Stimulated activated CD4-positive, alpha-beta T cell treated with anti-CD3 and anti-CD28 coated beads, TNF-alpha, amount 100 ng/mL, for 4 hours (primary cell): ENCODE data around the gene CARS2.
"Not testable (repeated sequence)": the region's sequence is repeated elsewhere in the genome, so short reads cannot be mapped to it uniquely, and the experiment has no call there.

ENCODE experiments used
- DNase-seq, 3 experiments: peaks; one replicate each; pipeline ENCODE4 v3.0.0-alpha.2; 2020; ENCODE audit warnings: low read depth in 3 of 3

Gene CARS2

DNA sequence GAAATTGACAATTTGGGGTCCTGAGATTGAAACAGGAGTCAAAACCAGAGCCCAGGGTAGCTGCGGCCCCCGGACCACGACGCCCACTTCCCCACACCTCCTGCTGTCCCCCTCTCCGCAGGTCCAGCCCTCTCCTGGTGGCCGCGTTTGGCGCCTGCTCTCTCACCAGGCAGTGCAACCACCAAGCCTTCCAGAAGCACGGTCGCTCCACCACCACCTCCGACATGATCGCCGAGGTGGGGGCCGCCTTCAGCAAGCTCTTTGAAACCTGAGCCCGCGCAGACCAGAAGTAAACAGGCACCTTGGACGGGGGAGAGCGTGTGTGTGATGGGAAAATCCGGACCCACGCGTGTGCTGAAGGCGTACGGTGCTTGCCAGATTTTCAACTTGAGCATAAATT lies 67.7 kb downstream of the CARS2 start:
- DNase-seq, result no peak

GRCh38 chr13:110637747-110638146 lies 68.2 kb downstream of the CARS2 start:
- DNase-seq, result no peak

DNA sequence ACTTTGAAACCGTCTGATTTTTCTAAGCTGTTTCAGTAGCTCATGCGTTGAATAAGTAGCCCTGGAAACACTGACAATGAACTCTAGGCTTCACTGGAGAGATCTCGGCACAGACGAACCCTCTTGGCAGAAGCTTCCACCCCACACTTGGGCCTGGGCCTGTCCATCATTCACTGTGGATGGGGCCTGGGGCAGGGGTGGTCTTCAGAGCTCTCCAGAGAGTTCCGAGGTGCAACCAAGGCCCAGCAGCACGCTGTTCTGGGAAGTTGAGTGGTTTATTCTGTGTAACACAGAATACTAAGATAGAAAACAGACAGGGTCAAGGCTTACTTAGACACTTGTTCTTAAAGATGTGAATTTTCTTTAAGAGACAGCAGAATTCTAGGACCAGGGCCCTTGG lies 68.6 kb downstream of the CARS2 start:
- DNase-seq, result no peak

DNA sequence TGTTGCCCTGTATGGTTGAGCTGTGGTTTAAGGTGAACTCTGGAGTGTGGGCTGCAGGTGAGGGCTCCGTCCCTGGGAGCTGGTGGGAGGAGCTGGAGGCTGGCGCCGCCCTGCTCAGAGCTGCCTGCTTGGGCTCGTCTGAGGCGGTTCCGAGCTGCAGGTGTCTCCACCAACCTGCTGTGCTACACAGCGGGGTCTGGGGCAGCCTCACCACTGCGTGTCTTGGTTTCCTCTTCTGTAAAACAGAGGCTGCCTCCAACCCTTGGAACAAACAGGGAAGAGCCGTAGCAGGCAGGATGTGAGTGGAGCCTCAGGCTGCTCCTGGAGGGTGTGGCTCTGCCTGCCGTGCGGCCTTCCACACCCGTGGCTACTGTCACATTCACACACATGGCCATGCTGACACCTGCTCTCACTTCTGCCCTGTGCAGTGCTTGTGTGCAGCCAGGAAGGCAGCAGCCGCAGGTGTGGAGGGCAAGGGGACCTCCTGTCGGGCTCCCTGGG lies 69.2 kb downstream of the CARS2 start:
- no peak for DNase-seq

- no peak for DNase-seq
Measured at GRCh38 chr13:110636053-110636475, 69.9 kb downstream of the CARS2 start.

DNA sequence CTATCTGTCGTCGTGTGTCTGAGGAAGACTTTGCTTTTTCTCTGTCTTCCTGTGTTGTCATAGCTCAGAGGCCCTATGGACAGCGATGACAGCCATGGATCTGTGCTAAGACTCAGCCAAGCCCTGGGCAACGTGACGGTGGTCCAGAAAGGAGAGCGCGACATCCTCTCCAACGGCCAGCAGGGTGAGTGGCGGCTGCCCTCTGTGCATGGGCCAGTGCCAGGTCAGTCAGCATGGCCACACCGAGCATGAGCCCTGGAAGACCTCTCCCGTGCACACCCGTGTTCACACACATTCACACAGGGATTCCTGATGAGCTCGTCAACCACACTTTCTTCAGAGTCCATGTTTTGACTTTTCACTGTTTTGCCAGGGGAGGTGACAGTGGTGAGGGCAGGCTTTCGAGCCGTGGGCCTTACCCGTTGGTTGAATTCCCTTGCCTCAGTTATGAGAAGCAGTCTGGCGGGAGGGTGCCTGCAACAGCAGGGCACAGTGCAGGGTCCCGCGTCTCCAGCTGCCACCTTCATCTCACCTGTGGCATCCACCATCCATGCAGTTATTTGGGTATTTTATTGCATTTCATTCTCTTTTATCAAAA lies 70.4 kb downstream of the CARS2 start:
- DNase-seq, result no peak

DNA sequence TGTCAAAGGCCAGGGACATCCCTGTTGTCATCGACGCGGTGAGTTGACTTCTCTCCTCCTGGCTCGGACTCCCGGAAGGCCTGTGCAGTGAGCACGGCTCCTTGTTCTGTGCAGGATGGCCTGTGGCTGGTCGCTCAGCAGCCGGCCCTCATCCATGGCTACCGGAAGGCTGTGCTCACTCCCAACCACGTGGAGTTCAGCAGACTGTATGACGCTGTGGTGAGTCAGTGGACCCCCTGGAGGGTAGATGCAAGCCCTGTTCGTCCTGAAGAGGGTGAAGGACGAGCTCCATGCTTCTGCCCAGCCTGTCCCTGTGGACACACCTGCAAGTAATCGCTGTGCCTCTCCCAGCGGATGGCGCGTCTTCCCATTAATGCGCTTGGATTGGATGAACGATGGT lies 71.4 kb downstream of the CARS2 start:
- DNase-seq, result no peak

- DNase-seq, result no peak
Measured at GRCh38 chr13:110633776-110634175, 72.1 kb downstream of the CARS2 start.

DNA sequence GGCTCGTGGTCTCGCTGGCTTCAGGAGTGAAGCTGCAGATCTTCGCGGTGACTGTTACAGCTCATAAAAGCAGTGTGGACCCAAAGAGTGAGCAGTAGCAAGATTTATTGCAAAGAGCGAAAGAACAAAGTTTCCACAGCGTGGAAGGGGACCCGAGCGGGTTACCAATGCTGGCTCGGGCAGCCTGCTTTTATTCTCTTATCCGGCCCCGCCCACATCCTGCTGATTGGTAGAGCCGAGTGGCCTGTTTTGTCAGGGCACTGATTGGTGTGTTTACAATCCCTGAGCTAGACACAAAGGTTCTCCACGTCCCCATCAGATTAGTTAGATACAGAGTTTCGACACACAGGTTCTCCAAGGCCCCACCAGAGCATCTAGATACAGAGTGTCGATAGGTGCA lies 73.7 kb downstream of the CARS2 start:
- DNase-seq, result not testable (repeated sequence)

DNA sequence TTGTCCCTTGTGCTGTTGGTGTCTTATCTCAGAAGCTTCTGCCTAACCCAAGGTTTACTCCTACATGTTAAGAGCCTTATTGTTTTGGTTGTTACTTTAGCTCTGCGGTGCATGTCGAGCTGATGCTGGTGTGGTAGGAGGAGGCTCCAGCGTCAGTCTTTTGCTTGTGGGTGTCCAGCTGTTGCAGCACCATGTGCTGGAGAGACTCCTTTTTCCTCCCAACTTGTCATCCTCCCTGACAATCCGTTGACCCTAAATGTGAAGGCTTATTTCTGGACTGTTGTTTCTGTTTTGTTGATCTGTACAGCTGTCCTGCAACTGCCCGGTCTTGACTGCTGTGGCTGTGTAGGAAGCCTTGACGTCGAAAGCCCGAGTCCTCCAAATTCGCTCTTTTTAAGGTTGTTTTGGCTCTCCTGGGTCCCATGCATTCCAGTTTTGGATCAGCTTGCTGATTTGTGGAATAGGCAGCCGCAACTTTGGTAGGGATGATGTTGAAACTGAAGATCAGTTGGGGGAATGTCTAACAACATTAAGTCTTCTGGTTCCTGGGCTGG lies 75.3 kb downstream of the CARS2 start:
- DNase-seq, result no peak

- no peak for DNase-seq
Measured at GRCh38 chr13:110629735-110630134, 76.2 kb downstream of the CARS2 start.

- DNase-seq, result no peak
Measured at GRCh38 chr13:110628952-110629701, 76.8 kb downstream of the CARS2 start.

GRCh38 chr13:110628477-110628793 lies 77.5 kb downstream of the CARS2 start:
- DNase-seq, result no peak

DNA sequence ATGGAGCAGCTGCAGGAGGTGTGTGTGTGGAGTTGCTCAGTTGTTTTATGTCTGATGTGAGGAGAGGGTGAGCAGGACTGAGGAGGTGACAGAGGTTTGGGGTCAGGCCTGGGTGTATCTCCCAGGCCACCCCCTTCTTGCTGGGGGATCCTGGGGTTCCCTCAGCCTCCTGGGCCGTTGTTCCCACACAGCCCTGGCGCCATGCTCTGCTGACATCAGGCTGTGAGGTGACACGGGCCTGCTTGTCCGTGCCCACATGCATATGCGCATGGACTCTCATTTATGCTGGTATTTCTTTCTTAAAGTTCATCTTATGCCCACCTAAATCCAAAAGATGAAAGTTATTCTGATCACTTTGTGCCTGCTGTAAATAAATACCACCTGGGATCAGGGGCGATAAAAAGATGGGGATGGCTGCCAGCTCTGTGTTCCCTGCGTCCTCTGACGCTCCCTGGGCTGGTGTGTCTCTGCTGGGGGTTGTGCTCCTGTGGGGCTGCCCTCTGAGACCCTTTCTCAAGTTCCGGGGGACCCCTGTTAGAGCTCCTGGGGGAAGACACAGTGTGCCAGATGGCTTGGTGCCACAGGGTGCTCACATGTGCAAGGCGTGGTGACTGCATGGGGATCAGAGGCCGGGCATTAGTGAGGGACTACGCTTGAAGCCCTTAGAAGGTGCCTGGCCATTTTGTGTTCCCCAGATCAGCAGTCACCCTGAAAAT lies 78.0 kb downstream of the CARS2 start:
- no peak for DNase-seq

GRCh38 chr13:110627351-110627750 lies 78.6 kb downstream of the CARS2 start:
- no peak for DNase-seq

GRCh38 chr13:110626521-110626920 lies 79.4 kb downstream of the CARS2 start:
- DNase-seq, result no peak

- no peak for DNase-seq
Measured at GRCh38 chr13:110625771-110626321, 80.1 kb downstream of the CARS2 start.

DNA sequence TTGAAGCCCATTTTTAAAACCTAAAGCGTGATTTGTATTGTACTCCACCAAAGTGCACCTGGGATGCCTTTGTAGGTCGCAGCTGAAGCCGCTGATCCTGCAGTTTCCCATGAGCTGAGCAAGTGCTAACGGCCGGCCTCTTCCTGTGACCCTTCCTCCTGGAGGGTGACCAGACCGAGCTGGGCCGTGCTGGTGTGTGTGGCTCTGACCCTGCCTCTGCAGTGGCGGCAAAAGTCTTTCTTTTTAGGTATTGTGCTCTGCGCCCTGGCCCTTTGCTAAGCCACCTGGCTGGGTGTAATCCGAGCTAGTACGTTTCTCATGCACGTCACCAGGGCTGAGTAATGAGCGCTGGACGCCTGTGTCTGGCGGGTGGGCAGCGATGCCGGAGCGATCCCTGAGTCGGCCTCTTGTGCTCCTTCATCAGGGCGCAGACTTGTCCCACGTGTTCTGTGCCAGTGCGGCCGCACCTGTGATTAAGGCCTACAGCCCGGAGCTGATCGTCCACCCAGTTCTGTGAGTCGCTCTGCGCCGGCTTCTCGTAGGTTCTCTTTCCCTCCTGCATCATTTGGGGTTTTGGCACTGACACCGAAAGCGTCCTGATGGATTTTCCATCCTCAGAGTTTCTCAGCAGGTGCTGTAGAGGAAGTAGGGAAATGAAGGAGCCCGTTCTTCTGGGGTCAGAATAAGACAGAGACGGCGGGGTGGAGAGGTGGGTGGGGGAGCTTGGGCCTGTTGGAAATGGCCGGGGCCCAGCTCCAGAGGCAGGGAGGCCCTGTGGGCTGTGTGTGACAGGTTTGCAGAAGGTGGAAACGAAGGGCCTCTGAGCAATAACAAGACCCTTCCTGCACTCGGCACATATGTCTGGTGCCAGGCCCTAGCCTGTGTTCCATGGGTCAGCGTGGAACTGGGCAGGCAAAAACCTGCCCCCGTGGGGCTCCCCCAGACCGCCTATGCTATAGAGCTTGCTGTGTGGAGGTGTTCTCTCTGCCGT lies 80.9 kb downstream of the CARS2 start:
- DNase-seq, result no peak

- no peak for DNase-seq
Measured at GRCh38 chr13:110620596-110620995, 85.3 kb downstream of the CARS2 start.

DNA sequence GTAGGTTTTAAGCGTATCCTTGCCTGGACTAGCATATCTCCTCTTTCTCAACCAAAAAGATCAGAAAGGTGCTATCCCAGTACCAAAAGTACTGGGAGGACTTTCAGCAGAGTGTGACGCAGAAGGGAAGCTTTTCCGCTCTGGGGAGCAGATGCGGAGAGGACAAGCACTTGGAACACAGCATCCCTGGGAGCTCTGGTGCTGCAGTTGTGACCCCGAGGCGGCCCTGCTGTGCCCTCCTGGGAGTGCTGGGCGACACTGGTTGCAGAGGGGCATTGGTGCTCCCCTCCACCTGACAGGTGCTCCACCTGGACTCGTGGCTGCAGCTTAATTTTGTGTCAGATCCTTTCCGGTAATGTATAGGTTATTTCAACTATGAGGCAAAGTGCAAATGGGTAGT lies 87.1 kb downstream of the CARS2 start:
- no peak for DNase-seq

- DNase-seq, result no peak
Measured at GRCh38 chr13:110618167-110618566, 87.7 kb downstream of the CARS2 start.
